Measurements from ENCODE around the gene MLN.

DNA sequence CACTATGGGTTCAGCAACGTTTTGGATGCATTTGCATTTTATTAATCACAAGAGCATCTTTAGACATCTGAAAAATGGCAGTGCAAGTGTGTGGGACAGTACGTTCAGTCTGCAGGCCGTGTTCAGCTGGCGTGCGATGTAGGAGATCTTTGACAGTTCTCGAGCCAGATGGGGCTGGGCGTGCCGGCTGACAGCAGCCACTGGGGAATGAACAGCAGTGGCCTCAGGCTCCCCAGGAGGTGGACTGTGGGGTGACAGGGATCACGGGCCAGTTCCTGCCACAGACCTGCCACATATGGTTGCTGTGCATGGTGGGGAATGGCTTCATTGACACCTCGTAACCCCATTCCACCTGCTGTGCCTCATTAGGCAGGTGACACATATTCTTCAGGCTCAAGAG, 16.4 kb upstream of the MLN start:
- TF ChIP-seq CTCF (IDR thresholded peaks at IDR 0.05) (no peak), POLR2A (IDR thresholded peaks at IDR 0.05) (no peak)

All from esophagus squamous epithelium (tissue), 4 donors.